Raji (cell line): ENCODE measurements around the gene AMDHD2.

Experiments used
- POLR2A ChIP-seq: IDR thresholded peaks from 2 replicates; pipeline ENCODE4 v1.6.1; 2011; ENCODE audit warnings: low read depth, low read length, control low read depth; ENCODE audit not compliant: insufficient read depth

Gene AMDHD2

GRCh38 chr16:2478279-2478678, 41.9 kb upstream of the AMDHD2 start:
- TF ChIP-seq POLR2A: no peak

- no peak for TF ChIP-seq POLR2A
Measured at GRCh38 chr16:2480948-2481347, 39.2 kb upstream of the AMDHD2 start.

GRCh38 chr16:2481676-2482075, 38.5 kb upstream of the AMDHD2 start:
- no peak for TF ChIP-seq POLR2A

GRCh38 chr16:2482249-2482648, 37.9 kb upstream of the AMDHD2 start:
- no peak for TF ChIP-seq POLR2A

- TF ChIP-seq POLR2A: no peak
Measured at GRCh38 chr16:2482708-2483534, 37.2 kb upstream of the AMDHD2 start.

GRCh38 chr16:2483939-2484897, 36.0 kb upstream of the AMDHD2 start:
- TF ChIP-seq POLR2A: no peak

DNA sequence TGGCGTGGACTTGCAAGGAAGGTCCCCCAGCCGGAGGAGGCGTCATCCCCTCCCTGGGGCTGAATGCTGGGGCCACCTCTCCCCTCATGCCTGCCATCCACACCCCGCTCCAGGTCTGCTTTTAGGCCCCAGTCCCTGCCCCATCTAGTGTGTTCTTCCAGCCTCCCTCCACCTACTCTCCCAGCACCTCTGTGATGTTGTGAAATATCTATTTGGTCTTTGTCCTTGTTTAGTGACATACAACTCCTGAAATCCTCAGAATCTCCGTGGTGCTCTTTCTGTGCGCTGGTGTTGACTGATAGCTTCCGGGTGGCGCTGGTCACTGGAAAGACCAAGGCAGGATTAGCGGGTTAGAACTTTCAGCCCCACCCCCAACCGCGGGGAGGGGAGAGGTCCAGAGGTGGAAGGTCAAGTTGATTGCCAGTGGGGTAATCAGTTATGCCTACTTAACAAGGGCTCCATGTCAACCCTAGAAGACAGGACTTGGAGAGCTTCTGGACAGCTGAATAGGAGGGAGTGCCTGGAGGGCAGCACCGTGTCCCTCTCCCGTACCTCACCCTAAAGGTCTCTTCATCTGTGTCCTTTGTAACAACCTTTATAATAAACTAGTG, 35.2 kb upstream of the AMDHD2 start:
- TF ChIP-seq POLR2A: no peak

- TF ChIP-seq POLR2A: no peak
Measured at GRCh38 chr16:2485811-2486507, 34.2 kb upstream of the AMDHD2 start.

GRCh38 chr16:2486645-2487516, 33.3 kb upstream of the AMDHD2 start:
- TF ChIP-seq POLR2A: no peak

DNA sequence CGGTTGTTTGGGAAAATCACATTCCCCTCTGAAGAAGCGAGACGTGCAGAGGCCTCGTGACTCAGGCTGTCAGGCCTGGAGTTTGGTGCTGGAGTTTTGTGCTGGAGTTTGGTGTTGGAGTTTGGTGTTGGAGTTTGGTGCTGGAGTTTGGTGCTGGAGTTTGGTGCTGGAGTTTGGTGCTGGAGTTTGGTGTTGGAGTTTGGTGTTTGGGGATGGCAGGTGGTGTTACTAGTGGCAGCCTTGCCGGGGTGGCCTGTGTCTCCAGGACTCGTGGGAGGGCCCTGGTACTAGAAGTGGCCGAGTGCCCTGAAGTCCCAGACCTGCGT, 32.7 kb upstream of the AMDHD2 start:
- no peak for TF ChIP-seq POLR2A

- TF ChIP-seq POLR2A: no peak
Measured at GRCh38 chr16:2487903-2488531, 32.2 kb upstream of the AMDHD2 start.

GRCh38 chr16:2489581-2489980, 30.6 kb upstream of the AMDHD2 start:
- no peak for TF ChIP-seq POLR2A

GRCh38 chr16:2490190-2491105, 29.7 kb upstream of the AMDHD2 start:
- TF ChIP-seq POLR2A: no peak
